Effector CD8-positive, alpha-beta T cell (primary cell): ENCODE measurements around the gene SGSM2.
"Not testable (repeated sequence)": the region's sequence is repeated elsewhere in the genome, so short reads cannot be mapped to it uniquely, and the experiment has no call there.

Experiments used
- DNase-seq: peaks from one replicate; lab custom pipeline; 2025; lab: John Stamatoyannopoulos, UW
- total RNA-seq, 4 experiments: gene quantifications; one replicate each; lab custom pipeline; 2026; lab: John Stamatoyannopoulos, UW

SGSM2 gene, protein sequence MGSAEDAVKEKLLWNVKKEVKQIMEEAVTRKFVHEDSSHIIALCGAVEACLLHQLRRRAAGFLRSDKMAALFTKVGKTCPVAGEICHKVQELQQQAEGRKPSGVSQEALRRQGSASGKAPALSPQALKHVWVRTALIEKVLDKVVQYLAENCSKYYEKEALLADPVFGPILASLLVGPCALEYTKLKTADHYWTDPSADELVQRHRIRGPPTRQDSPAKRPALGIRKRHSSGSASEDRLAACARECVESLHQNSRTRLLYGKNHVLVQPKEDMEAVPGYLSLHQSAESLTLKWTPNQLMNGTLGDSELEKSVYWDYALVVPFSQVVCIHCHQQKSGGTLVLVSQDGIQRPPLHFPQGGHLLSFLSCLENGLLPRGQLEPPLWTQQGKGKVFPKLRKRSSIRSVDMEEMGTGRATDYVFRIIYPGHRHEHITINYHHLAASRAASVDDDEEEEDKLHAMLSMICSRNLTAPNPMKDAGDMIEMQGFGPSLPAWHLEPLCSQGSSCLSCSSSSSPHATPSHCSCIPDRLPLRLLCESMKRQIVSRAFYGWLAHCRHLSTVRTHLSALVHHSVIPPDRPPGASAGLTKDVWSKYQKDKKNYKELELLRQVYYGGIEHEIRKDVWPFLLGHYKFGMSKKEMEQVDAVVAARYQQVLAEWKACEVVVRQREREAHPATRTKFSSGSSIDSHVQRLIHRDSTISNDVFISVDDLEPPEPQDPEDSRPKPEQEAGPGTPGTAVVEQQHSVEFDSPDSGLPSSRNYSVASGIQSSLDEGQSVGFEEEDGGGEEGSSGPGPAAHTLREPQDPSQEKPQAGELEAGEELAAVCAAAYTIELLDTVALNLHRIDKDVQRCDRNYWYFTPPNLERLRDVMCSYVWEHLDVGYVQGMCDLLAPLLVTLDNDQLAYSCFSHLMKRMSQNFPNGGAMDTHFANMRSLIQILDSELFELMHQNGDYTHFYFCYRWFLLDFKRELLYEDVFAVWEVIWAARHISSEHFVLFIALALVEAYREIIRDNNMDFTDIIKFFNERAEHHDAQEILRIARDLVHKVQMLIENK
- total RNA-seq = 170 to 366 (median 323) reads per million in 4 experiments

- DNase-seq = peak; percentile 65
Measured at GRCh38 chr17:2336852-2337543, at the start of gene SGSM2. TSS of gene SGSM2 (plus strand) at chr17:2337501. CDS start at chr17:2337689, 188 bp downstream.

DNA sequence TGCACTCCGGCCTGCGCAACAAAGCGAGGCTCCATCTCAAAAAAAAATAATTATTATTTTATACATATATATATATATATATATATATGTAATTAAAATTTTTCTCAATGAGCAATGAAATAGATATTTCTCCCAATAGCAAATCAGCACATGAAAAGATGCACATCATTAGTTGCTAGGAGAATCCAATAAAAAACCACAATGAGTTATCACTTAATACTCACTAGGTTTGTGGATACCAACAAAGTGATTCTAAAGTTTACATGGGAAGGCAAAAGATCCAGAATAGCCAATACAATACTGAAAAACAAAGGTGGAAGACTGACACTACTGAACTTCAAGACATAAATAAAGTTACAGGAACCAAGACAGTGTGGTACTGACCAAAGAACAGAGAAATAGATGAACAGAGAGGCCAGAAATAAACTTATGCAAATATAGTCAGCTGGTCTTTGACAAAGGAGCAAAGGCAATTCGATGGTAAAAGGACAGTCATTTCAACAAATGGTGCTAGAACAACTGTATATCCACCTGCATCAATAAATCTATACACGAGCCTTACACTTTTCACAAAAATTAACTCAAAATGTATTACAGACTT, 47.3 kb upstream of the SGSM2 start:
- DNase-seq = no peak

DNA sequence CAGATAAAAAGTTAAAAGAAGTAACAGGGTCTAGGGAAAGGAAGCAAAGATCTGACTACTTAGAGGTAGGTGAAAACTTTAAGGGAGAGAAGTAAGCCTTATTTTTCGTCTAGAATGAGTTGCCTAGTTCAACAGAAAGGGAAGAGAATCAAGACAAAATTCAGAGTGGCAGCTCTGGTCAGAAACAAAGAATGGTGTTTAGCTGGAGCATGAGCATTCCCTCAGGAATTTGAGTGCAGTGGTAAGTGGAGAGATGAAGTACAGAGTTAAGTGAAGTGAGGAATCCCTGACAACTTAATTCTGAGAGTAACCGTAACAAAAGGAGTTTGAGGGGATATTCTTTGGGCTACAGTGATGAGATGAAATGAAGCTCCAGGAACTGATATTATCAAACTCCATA, 45.2 kb upstream of the SGSM2 start:
- no peak for DNase-seq

DNA sequence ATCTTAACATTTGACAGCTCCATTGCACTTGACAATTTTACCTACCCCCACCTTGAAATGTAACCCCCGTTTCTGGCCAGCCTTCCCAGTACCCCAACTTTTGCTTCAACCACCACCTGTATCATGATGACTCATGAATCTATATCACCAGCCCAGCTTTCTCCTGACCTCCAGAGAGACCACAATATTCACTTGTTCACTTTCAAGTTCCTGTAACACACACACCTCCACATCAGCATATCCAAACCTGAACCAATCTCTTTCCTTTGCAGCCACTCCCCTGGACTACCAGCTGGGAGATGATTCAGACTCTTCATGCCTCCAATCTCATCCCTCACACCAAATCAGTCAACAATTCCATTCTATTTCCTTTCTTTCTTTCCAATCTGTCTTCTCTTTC, 41.7 kb upstream of the SGSM2 start:
- no peak for DNase-seq

DNA sequence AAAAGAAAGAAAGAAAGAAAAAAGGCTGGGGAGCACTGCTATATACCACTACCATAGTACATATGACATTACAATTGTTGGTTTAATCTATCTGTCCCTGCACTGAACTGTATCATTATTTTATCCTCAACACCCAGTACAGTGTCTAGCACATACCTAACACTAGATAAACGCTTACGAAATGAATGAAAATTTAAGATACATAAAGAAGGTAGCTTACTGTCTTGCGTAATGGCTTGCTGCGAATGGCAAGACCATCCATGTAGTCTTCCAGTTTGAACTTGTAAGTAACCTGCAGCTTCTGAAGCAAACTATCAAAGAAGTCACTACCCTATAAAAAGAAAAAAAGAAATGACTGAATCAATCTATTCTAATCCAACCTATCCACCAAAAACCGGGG, 40.3 kb upstream of the SGSM2 start:
- no peak for DNase-seq

GRCh38 chr17:2299136-2299535, 38.2 kb upstream of the SGSM2 start:
- DNase-seq = no peak

- DNase-seq = no peak
Measured at GRCh38 chr17:2299756-2300155, 37.5 kb upstream of the SGSM2 start.

GRCh38 chr17:2302778-2303203, 34.5 kb upstream of the SGSM2 start:
- no peak for DNase-seq

GRCh38 chr17:2303204-2304188, 33.8 kb upstream of the SGSM2 start, which contains the start of the genes SMG6 and SRR:
TSS of gene SMG6 (minus strand) at chr17:2303785. CDS start at chr17:2303720, 65 bp downstream.
TSS of gene SRR (plus strand) at chr17:2303950. CDS start at chr17:2315561, 11,611 bp downstream.
- DNase-seq = peak; percentile 96

DNA sequence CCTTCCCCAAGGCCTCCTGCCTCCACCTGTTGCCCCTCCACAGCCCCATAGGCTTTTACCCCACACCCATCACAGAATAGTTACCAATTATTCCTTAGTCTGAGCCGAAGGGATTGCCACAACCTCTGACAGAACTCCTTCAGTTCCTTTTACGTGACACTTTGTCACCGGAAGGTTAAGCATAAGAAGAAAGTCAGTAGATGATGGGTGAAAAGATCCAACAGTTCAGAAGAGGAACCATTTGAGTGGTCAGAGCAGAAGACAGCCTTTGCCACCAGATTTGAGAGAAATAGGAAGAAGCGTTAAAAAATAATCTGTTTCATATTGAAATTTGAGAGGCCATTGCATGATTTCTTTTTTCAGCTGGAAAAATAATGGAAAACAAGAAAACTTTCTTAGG, 32.4 kb upstream of the SGSM2 start:
- no peak for DNase-seq

GRCh38 chr17:2309338-2310154, 27.8 kb upstream of the SGSM2 start:
- no peak for DNase-seq

- DNase-seq = no peak
Measured at GRCh38 chr17:2312736-2313135, 24.6 kb upstream of the SGSM2 start.

DNA sequence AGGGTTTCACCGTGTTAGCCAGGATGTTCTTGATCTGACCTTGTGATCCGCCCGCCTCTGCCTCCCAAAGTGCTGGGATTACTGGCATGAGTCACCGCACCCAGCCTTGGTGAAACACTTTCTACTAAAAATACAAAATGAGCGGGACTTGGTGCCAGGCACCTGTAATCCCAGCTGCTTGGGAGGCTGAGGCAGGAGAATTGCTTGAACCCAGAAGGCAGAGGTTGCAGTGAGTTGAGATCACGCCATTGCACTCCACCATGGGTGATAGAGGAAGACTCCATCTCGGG, 20.4 kb upstream of the SGSM2 start:
- not testable (repeated sequence) for DNase-seq

GRCh38 chr17:2317796-2318195, 19.5 kb upstream of the SGSM2 start:
- no peak for DNase-seq

GRCh38 chr17:2319051-2319450, 18.2 kb upstream of the SGSM2 start:
- DNase-seq = no peak

- no peak for DNase-seq
Measured at GRCh38 chr17:2321399-2321798, 15.9 kb upstream of the SGSM2 start.

- no peak for DNase-seq
Measured at GRCh38 chr17:2323629-2324314, 13.5 kb upstream of the SGSM2 start.

- DNase-seq = no peak
Measured at GRCh38 chr17:2331303-2331702, 6.0 kb upstream of the SGSM2 start.

- DNase-seq = no peak
Measured at GRCh38 chr17:2335726-2336214, 1.5 kb upstream of the SGSM2 start.
